Airway epithelial cell (primary cell): ENCODE measurements around the gene MAS1. TPM values are rescaled to one million over a fixed set of nuclear protein-coding genes. Genes with fewer than 3 reads are reported as not detected.

Experiments
- total RNA-seq: library from RNA; depleted of rRNA; stranded (reverse); fragments of >200 nt; gene quantifications from 2 replicates; pipeline ENCODE4 v1.2.3, GENCODE V29; 2015

MAS1 gene
- not detected in 2 replicates for total RNA-seq

DNA sequence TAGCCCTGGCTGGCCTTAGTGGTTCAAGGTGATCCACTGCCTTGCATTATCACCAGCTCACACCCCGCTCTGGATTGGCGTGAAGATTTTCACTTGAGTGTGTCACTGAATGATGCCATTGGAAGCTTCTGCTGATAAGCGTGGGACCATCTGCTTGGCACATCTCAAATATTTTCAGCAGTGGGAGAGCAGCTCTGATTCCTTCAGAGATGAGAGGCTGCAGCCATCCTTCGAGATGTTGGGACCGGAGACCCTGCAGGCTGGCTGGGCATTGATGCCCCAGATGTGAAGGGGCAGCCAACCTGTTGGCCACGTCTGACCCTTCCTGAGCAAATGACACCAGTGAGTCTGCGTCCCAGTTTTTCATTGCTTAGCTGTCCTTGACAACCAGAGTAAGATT lies at the start of gene MAS1:
Gene MAS1, plus strand, starts transcription at position 197 of the 400 bp plus-strand sequence. CDS start 15,968 bp downstream, outside the sequence.

Other genes starting within 250 kb of the MAS1 start
- 25.5 and 45.1 TPM in 2 replicates for gene SOD2, start 197.7 kb upstream of the MAS1 start, total RNA-seq
- gene WTAP, start 163.5 kb upstream of the MAS1 start, total RNA-seq = 53.0 and 54.1 TPM in 2 replicates
- gene ACAT2, start 128.9 kb upstream of the MAS1 start, total RNA-seq = 55.9 and 70.9 TPM in 2 replicates
- gene TCP1, start 101.4 kb upstream of the MAS1 start, total RNA-seq = 231 and 276 TPM in 2 replicates
- gene MRPL18, start 100.5 kb upstream of the MAS1 start, total RNA-seq = 124 TPM in 2 replicates
- 0.14 TPM in 2 replicates for gene PNLDC1, start 90.7 kb upstream of the MAS1 start, total RNA-seq
- gene IGF2R, start 78.1 kb downstream of the MAS1 start, total RNA-seq = 39.2 and 57.6 TPM in 2 replicates
- 2.3 TPM in 1 of 2 replicates, not detected in the other for gene SLC22A1, start 230.8 kb downstream of the MAS1 start, total RNA-seq